ENCODE data around the gene HOXB4.

GRCh38 chr17:48553190-48553547, 25.0 kb downstream of the HOXB4 start:
- TF ChIP-seq EZH2phosphoT487 (IDR thresholded peaks at IDR 0.05; ENCODE audit: low read length) (no peak), CTCF (IDR thresholded peaks at IDR 0.05; ENCODE audit: low read length) (no peak), EZH2 (optimal IDR thresholded peaks at IDR 0.05; ENCODE audit: low read depth, low read length) (no peak)

Measured in MM.1S (cell line).